HUES48 (cell line): ENCODE results near the gene GOSR2.

ENCODE experiments used
- H3K27ac ChIP-seq: one replicate; pipeline ENCODE4 v1.7.0; 2013; ENCODE audit warnings: low read depth, low read length, inconsistent platforms
- H3K27me3 ChIP-seq: 2 replicates; pipeline ENCODE4 v1.6.1; 2013; ENCODE audit warnings: mild to moderate bottlenecking, low read length; ENCODE audit not compliant: control insufficient read depth, insufficient read depth
- H3K36me3 ChIP-seq: 2 replicates; pipeline ENCODE4 v1.6.1; 2013; ENCODE audit warnings: low read length; ENCODE audit not compliant: control insufficient read depth, insufficient read depth
- H3K4me1 ChIP-seq: 2 replicates; pipeline ENCODE4 v1.6.1; 2013; ENCODE audit warnings: mild to moderate bottlenecking, low read length; ENCODE audit not compliant: control insufficient read depth, insufficient read depth
- H3K4me3 ChIP-seq: 2 replicates; pipeline ENCODE4 v1.5.1; 2013; ENCODE audit warnings: mild to moderate bottlenecking, low read depth, low read length
- H3K9ac ChIP-seq: 2 replicates; pipeline ENCODE4 v1.6.1; 2013; ENCODE audit warnings: mild to moderate bottlenecking, low read depth, low read length, moderate library complexity
- H3K9me3 ChIP-seq: 2 replicates; pipeline ENCODE4 v1.6.1; 2013; ENCODE audit warnings: low read length; ENCODE audit not compliant: control insufficient read depth, insufficient read depth

Gene GOSR2

DNA sequence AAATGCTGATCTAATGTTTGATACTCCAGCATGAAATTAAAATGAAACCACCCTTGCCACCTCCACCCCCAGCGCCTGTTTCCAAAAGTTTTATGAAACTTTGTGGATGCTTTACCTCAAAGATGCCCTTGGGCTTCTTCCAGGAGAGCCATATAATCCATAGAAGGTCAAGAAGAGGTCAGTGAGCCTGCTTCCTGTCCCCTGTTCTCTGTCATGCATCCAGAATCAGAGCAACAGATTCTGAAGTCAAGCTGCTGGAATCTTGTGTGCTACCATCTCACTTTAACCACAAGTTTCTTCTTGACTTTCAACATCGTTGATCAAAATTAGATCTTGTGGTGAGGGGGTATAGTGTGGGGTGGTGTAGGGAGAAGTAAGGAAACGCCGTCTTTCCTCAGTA lies 8.6 kb downstream of the GOSR2 start:
- no peak overlapping the region for H3K27ac ChIP-seq
- H3K36me3 ChIP-seq, result peaks cover 74% of the 10 kb centered on the region
- no peaks in the 10 kb centered on the region for H3K4me1 ChIP-seq

DNA sequence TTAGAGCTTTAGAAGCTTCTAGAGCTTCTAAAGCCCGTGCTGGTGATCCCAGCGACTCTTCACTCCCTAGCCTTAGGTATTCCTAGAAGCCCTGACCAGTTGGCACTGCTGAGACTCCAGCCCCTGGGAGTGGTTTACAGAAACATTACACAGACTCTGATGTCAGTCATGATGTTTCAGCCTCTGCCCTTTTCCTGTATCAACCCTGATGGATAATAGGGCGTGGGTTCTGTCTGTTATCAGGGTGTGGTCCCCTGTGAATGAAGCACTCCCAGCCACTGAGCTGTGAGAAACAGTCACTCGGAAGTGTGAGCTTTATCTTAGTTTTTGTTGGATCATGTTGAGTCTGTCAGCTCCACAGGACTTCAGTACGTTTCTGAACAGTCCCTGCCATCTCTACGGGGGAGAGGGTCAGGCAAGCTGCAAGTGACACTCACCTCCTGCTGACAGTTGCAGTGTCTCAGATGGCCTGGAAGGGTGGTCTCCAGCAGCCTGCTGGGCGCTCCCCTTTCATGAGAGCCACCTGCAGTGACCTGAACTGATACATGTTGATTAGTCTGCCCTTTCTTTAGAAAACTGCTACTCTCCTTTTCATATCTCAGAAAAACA lies 12.8 kb downstream of the GOSR2 start:
- Histone ChIP-seq H3K36me3 (peaks cover 100% of the 10 kb centered on the region), H3K9me3 (no peaks in the 10 kb centered on the region), H3K27me3 (no peaks in the 10 kb centered on the region), H3K4me3 (no peak overlapping the region), H3K9ac (no peak overlapping the region), H3K27ac (no peak overlapping the region), H3K4me1 (no peaks in the 10 kb centered on the region)

More for the DNA sequence above, 8.6 kb downstream of the GOSR2 start:
- no peak overlapping the region for H3K9ac ChIP-seq
- H3K27me3 ChIP-seq, result no peaks in the 10 kb centered on the region
- no peaks in the 10 kb centered on the region for H3K9me3 ChIP-seq
- no peak overlapping the region for H3K4me3 ChIP-seq

DNA sequence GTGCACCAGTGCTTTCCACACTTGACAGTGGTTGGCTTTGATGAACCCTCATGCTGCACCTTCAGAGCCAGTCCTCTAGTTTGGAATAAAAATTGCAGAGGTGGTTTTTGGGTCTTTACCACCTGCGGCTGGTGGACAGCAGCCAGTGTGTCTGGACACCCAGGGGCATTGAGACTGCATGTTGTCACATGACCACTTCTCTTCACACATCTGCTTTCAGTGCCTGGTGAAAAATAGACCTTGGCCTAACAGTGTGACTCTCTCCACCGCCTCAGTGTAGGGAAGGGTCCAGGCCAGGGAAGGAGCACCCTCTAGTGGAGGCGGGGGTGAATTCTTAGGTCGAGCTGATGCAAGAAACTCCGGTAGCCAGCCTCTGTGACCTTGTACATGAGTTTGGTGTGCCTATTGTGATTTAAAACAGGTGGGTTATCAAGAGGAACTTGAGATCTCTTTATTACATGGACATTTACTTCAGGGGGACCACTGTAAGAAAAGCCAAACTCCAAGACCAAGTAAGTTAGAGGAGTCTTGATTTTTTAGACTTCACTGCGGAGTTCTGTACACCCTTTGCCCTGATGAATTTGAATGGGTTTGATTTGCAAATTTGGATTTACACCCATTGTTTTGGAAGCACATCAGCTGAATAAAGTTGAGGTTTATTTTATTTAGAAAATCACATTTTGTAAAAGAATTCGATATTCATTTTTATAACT lies 17.9 kb downstream of the GOSR2 start:
- Histone ChIP-seq H3K4me1 (peaks cover 22% of the 10 kb centered on the region), H3K4me3 (no peak overlapping the region), H3K9me3 (no peaks in the 10 kb centered on the region), H3K27ac (no peak overlapping the region), H3K9ac (no peak overlapping the region), H3K27me3 (no peaks in the 10 kb centered on the region), H3K36me3 (peaks cover 53% of the 10 kb centered on the region)

DNA sequence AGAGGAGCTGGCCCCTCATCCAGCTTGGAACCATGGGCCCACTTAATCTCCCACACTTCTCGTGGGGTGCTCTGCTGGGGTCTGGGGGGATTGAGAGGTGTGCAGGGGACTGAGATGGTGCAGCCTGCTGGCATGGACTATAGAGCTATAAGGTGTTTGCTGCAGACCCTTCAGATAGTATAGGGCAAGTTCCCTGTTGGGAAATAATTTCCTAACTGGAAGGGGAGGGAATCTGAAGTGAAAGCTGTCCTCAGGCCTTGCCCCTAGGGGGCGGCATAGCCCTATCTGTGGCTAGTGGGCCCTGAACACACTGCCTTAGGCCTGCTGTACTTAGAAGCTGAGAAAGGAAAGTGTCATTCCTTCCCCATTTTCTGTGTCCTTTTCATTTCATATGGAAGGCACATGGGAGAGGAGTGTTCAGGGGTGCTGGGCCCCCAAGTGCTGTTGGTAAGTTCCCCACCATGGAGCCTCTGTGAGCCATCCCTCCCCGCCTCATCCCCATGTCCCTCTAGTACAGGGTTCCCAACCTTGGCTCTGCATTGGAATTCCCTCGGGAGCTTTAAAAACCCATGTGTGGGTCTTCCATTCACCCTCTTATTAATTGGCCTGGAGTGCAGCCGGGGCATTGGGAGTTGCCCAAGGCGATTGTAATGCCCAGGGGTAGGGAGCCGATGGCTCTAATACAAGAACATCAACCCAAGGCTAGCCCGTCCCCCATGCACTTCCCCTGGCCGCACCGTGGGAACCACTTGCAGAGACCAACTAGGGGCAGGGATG lies 19.7 kb downstream of the GOSR2 start:
- H3K27me3 ChIP-seq, result no peaks in the 10 kb centered on the region

DNA sequence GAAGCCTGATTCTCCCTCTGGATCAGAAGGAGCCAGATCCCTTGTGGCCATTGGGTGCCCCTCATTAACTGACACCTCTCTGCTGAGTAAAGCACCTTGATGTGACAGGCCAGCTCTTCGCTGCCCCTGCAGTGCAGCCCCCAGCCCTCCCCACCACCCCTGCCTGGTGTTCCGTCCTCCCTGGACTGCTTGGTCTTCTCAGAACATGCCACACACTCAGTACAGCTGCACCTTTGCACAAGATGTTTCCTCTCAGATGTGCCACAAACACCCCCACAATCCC lies 20.2 kb downstream of the GOSR2 start:
- peaks cover 23% of the 10 kb centered on the region for H3K4me1 ChIP-seq
- H3K9me3 ChIP-seq, result no peaks in the 10 kb centered on the region
- peaks cover 30% of the 10 kb centered on the region for H3K36me3 ChIP-seq
- no peaks in the 10 kb centered on the region for H3K27me3 ChIP-seq
- no peak overlapping the region for H3K4me3 ChIP-seq
- no peak overlapping the region for H3K9ac ChIP-seq
- H3K27ac ChIP-seq, result peak overlapping the region; percentile 2

More for the DNA sequence above, 19.7 kb downstream of the GOSR2 start:
- Histone ChIP-seq H3K36me3 (peaks cover 36% of the 10 kb centered on the region), H3K4me1 (peaks cover 23% of the 10 kb centered on the region), H3K4me3 (no peak overlapping the region), H3K9me3 (no peaks in the 10 kb centered on the region), H3K9ac (no peak overlapping the region), H3K27ac (peak overlapping the region; percentile 2)

DNA sequence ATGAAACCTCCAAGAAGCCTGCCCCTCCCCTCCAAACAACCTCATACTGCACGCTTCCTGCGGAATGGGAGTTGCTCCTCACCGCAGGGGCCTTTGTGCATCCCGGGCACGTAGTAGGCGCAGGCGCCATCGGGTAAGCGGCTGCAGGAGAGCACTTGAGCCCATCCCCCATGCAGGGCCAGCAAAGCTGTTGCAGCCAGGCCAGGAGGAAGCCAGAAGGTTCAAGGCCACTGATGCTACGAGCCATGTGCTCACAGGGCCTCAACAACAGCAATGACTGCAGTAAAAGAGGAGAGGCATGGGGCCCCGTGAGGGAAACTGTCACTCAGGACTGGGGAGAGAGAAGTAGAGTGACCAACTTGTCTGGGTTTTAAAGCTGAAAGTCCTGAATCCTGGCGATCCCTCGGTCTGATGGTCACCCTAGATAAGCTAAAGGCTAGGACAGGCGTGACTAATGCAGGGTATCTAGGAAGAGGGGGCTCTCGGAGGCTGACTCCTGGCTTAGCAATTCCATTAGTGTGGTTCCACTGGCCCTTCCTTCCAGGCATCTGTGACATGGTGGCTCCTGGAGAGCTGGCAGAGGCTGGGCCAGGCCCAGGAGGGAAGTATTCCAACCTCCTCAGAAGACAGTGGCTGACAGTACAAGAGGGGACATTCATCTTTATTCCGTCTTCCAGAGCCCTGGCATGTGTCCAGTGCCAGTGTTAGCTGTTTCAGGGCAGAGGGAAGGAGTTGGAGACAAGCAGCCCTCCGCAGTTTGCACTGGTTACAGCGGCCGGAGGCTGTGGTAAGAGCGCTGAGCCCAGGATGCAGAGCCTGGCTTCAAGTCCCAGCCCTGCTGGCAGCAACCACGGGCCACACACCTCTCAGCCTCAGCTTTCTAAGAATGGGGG lies 20.8 kb downstream of the GOSR2 start:
- Histone ChIP-seq H3K9ac (no peak overlapping the region), H3K9me3 (no peaks in the 10 kb centered on the region), H3K27me3 (no peaks in the 10 kb centered on the region), H3K4me1 (peaks cover 23% of the 10 kb centered on the region), H3K27ac (peak overlapping the region; percentile 2), H3K4me3 (no peak overlapping the region), H3K36me3 (peaks cover 24% of the 10 kb centered on the region)

DNA sequence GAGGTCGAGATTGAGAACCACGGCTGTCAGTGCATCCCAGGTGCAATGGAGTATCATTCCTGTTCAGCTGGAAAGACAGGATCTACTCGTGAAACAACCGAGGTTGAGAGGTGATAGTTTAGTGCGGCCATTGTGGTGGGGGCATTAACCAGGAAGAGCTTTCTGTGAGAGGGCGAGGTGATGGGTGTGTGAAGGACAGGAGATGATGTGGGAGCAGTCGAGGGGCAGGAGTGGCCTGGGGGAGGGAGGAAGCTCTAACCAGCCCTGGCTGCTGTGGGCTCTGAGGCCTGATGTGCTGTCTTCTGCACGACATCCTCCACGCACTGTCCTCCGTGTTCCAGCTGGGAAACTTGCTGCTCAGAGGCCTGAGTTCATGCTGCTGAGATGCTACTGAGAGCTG lies 22.0 kb downstream of the GOSR2 start:
- Histone ChIP-seq H3K4me3 (no peak overlapping the region), H3K27me3 (no peaks in the 10 kb centered on the region), H3K27ac (no peak overlapping the region), H3K4me1 (peaks cover 23% of the 10 kb centered on the region), H3K36me3 (peaks cover 13% of the 10 kb centered on the region), H3K9me3 (no peaks in the 10 kb centered on the region), H3K9ac (no peak overlapping the region)

DNA sequence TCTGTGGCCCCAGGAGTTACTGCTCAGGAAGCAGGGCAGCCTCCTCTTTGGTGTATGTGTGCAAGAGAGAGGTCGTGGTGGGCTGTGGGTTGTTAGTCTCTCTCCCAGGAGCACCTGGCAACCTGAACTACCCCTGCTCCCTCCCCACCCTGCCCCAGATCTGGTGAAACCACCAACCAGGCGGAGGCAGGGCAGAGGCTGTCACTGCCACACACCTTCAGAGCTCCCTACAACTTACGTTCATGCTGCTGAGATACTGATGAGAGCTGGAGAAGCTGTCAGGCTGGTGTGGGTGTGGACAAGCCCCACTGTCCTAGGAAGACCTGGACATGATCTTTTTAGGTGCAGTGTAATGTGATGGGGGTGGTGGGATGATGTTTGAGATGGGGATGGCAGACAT lies 24.3 kb downstream of the GOSR2 start:
- no peak overlapping the region for H3K4me3 ChIP-seq
- H3K27ac ChIP-seq, result no peak overlapping the region
- no peaks in the 10 kb centered on the region for H3K9me3 ChIP-seq
- no peaks in the 10 kb centered on the region for H3K27me3 ChIP-seq
- no peaks in the 10 kb centered on the region for H3K36me3 ChIP-seq
- H3K9ac ChIP-seq, result no peak overlapping the region
- peaks cover 19% of the 10 kb centered on the region for H3K4me1 ChIP-seq

DNA sequence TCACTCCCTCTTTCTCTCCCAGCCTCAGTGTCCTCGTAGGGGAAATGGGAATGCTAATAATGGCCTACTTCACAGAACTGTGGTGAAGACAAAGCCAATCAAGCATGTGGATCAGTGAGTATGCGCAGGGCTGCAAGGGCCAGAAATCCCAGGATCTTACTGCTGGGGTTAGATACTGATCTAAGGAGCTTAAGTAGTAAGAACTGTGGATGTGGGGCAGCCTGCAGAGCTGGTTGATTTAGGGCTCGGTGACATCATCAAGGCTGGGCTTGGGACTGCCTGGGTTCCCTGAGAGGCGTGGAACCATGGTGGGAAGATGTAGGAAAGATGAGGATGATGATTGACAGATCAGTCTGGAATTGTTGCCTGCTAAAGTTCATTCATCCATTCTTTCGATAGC lies 25.6 kb downstream of the GOSR2 start:
- H3K27ac ChIP-seq, result no peak overlapping the region
- H3K9ac ChIP-seq, result no peak overlapping the region
- H3K4me1 ChIP-seq, result peaks cover 11% of the 10 kb centered on the region
- H3K36me3 ChIP-seq, result no peaks in the 10 kb centered on the region
- no peak overlapping the region for H3K4me3 ChIP-seq
- H3K9me3 ChIP-seq, result no peaks in the 10 kb centered on the region
- H3K27me3 ChIP-seq, result no peaks in the 10 kb centered on the region

DNA sequence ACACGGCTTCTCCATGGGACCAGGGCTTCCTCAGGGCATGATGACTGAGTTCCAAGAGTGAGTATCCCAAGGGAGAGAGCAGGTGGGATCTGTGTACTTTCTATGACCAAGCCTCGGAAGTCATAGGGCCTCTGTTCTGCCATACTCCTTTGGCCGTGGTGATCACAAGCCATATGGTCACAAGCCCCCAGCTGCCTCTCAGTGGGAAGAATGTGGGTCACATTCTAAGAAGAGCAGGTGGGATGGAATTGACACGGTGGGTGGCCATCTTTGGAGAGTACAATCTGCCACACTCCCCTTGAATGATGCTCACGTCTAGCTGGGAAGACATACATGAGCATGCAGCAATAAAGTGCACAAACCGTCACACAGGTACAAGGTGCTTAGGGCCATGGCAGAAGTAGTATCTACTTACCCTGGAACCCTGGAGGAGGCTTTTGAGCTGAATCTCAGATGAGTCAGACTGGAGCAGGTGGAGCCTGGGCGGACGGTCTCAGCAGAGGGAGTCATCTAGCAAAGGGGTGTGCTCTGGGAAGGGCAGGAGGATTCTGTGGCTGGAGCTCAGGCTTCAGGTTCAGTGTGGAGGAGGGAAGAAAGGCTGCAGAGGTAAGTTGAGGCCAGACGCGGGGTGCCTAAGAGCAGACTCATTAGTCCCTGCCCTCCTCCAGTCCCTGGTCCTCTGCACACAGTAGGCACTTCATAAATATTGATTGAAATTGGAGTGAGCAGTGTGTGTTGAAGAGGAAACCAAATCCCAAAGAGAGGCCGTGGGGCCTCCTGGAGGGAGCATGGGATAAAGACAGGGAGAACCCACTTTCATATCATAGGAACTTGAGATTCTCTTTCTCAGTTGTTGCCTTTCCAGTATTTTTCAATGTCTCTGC lies 26.6 kb downstream of the GOSR2 start:
- Histone ChIP-seq H3K36me3 (no peaks in the 10 kb centered on the region), H3K4me1 (peaks cover 5% of the 10 kb centered on the region; the same call in 1 of the 2 replicates), H3K9ac (no peak overlapping the region), H3K27me3 (no peaks in the 10 kb centered on the region), H3K27ac (no peak overlapping the region), H3K9me3 (no peaks in the 10 kb centered on the region), H3K4me3 (no peak overlapping the region)
